ENCODE results near the gene GLIS1. TPM values are rescaled to one million over a fixed set of nuclear protein-coding genes. Genes with fewer than 3 reads are reported as not detected.
A peak's percentile ranks its signal among the peaks of the same experiment; 100 is the strongest.

GLIS1 gene
- total RNA-seq, 1 donor from 2014 or later: 17.4 TPM

GRCh38 chr1:53654216-53655210 lies 84.5 kb downstream of the GLIS1 start:
- DNase-seq (ENCODE audit: low spot score): peak; percentile 55
- Mint-ChIP-seq H3K27me3 (ENCODE audit: low read depth) (no peaks in the 10 kb centered on the region), H3K4me3 (ENCODE audit: unreplicated experiment) (no peak overlapping the region), H3K4me1 (ENCODE audit: low read depth) (peaks cover 56% of the 10 kb centered on the region), H3K36me3 (ENCODE audit: low read depth) (no peaks in the 10 kb centered on the region), H3K9me3 (ENCODE audit: low read depth) (no peaks in the 10 kb centered on the region), H3K27ac (ENCODE audit: unreplicated experiment) (peak overlapping the region; percentile 80)
- no peak for TF ChIP-seq CTCF (IDR thresholded peaks at IDR 0.05)

- H3K4me3 Mint-ChIP-seq (ENCODE audit: unreplicated experiment): no peak overlapping the region
- no peaks in the 10 kb centered on the region for H3K27me3 Mint-ChIP-seq (ENCODE audit: low read depth)
- no peaks in the 10 kb centered on the region for H3K9me3 Mint-ChIP-seq (ENCODE audit: low read depth)
- H3K4me1 Mint-ChIP-seq (ENCODE audit: low read depth): peaks cover 55% of the 10 kb centered on the region
- H3K27ac Mint-ChIP-seq (ENCODE audit: unreplicated experiment): no peak overlapping the region
- no peak for TF ChIP-seq CTCF (IDR thresholded peaks at IDR 0.05)
- peak; percentile 59 for DNase-seq (ENCODE audit: low spot score)
- H3K36me3 Mint-ChIP-seq (ENCODE audit: low read depth): no peaks in the 10 kb centered on the region
Observed at GRCh38 chr1:53653631-53654030, 85.3 kb downstream of the GLIS1 start.

- Mint-ChIP-seq H3K4me1 (ENCODE audit: low read depth) (peaks cover 57% of the 10 kb centered on the region), H3K27ac (ENCODE audit: unreplicated experiment) (no peak overlapping the region), H3K4me3 (ENCODE audit: unreplicated experiment) (no peak overlapping the region), H3K36me3 (ENCODE audit: low read depth) (no peaks in the 10 kb centered on the region), H3K9me3 (ENCODE audit: low read depth) (no peaks in the 10 kb centered on the region), H3K27me3 (ENCODE audit: low read depth) (no peaks in the 10 kb centered on the region)
- peak; percentile 68 for DNase-seq (ENCODE audit: low spot score)
- no peak for TF ChIP-seq CTCF (IDR thresholded peaks at IDR 0.05)
Observed at GRCh38 chr1:53653200-53653575, 85.8 kb downstream of the GLIS1 start.

- H3K4me3 Mint-ChIP-seq (ENCODE audit: unreplicated experiment): no peak overlapping the region
- H3K27me3 Mint-ChIP-seq (ENCODE audit: low read depth): no peaks in the 10 kb centered on the region
- peak; percentile 54 for DNase-seq (ENCODE audit: low spot score)
- no peak overlapping the region for H3K27ac Mint-ChIP-seq (ENCODE audit: unreplicated experiment)
- peaks cover 1% of the 10 kb centered on the region for H3K36me3 Mint-ChIP-seq (ENCODE audit: low read depth)
- no peak for TF ChIP-seq CTCF (IDR thresholded peaks at IDR 0.05)
- no peaks in the 10 kb centered on the region for H3K9me3 Mint-ChIP-seq (ENCODE audit: low read depth)
- H3K4me1 Mint-ChIP-seq (ENCODE audit: low read depth): peaks cover 54% of the 10 kb centered on the region
Observed at GRCh38 chr1:53652441-53653199, 86.3 kb downstream of the GLIS1 start.

GRCh38 chr1:53651356-53651755 lies 87.6 kb downstream of the GLIS1 start:
- TF ChIP-seq CTCF (IDR thresholded peaks at IDR 0.05): no peak
- peaks cover 44% of the 10 kb centered on the region for H3K4me1 Mint-ChIP-seq (ENCODE audit: low read depth)
- peak; percentile 29 for DNase-seq (ENCODE audit: low spot score)
- no peak overlapping the region for H3K27ac Mint-ChIP-seq (ENCODE audit: unreplicated experiment)
- H3K9me3 Mint-ChIP-seq (ENCODE audit: low read depth): no peaks in the 10 kb centered on the region
- H3K4me3 Mint-ChIP-seq (ENCODE audit: unreplicated experiment): no peak overlapping the region
- peaks cover 2% of the 10 kb centered on the region for H3K36me3 Mint-ChIP-seq (ENCODE audit: low read depth)
- H3K27me3 Mint-ChIP-seq (ENCODE audit: low read depth): no peaks in the 10 kb centered on the region
